Measurements from ENCODE around the gene CYP3A4. TPM values are rescaled to one million over a fixed set of nuclear protein-coding genes. Genes with fewer than 3 reads are reported as not detected.
"Not testable (repeated sequence)": the region's sequence is repeated elsewhere in the genome, so short reads cannot be mapped to it uniquely, and the experiment has no call there.

Gene CYP3A4
- total RNA-seq, 1 donor from 2014 or later = not detected

DNA sequence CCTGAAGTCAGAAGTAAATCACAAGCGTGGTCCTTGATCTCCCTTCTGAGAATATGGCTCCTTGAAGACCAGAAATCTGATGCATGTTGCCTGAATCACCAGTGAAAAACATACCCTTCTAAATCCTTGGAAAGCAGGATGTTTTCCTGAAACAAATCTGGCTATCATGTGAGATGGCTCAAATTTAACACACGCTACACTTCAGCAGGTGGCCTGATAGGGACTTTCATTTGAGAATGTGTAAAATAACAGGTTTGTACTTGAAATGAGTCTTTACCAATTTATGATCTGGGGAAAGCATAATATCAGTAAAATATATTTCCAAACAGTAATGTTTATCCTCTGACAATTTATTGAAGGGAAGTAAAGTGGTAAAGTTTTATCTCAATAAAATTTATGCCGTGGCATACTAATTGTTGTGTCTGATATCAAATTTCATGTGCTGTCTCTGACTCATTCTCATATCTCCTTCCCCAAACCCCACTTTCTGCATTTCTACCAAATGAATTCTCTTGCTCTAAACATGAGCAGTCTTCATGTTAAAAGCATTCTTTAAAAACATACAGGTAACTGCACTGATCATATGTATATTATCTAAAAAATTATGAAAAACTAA is 17.4 kb downstream of the CYP3A4 start:
- no peak for DNase-seq (ENCODE audit: low spot score)
- intact Hi-C loops (cut with DNase I) = no loop called here

DNA sequence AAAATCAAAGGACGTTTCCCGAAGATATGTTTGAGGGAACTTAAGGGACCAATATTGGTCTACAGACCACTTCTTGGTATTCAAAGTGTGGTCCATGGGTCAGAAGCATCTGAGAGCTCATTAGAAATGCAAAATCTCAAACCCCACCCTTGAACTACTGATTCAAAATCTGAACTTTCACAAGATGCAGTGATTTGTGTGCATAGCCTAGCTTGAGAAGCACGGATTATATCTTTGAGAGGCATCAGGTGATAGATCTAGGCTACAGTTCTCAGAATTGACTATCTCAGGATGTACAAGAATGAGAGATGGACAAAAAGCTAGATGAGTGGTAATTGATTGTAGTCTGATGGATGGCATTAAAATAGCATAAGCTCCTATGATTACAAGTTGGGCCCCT is 19.5 kb downstream of the CYP3A4 start:
- intact Hi-C loops (cut with DNase I) = no loop called here

DNA sequence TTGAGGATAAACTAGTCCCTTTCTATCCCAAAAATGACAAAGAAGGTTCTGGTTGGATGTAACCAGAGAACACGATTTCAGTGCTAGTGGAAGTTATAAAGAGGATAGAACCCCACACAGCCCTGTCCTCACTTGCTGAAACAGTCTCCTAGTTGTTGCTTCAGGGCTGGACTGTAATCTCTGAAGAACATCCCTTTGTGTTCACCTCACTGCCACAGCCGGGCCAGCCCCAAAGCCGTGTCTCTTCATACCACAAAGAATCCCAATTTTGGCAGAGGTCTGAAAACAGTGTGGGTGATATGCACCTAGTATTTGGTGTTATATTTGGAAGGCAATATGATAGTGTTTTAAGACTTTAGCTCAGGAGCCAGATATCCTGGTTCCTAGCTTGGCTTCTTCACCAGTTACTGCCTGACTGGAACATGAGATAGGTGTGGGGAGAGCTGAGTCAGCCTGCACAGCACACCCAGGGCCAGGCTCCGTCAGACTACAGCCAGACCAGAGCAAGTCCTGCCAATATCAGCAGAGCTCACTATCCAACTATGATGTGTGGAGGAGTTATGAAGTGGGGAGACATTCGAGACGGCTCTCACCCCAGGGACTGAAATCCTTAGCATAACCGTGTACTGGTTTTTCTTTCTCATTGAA is 21.2 kb downstream of the CYP3A4 start:
- DNase-seq (ENCODE audit: low spot score) = no peak
- intact Hi-C loops (cut with DNase I) = no loop called here

More for the DNA sequence above, 19.5 kb downstream of the CYP3A4 start:
- DNase-seq (ENCODE audit: low spot score) = no peak

DNA sequence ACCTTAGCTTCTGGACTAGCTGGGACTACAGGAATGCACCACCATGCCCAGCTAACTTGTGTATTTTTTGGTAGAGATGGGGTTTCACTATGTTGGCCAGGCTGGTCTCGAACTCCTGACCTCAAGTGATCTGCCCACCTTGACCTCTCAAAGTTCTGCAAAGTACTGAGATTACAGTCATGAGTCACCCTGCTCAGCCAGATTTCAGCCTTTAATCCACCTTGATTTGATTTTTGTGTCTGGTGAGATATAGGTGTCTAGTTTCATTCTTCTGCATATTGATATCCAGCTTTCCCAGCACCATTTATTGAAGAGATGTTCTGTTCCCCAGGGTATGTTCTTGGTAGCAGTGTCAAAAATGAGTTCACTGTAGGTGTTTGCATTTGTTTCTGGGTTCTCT is 28.9 kb downstream of the CYP3A4 start:
- intact Hi-C loops (cut with DNase I) = no loop called here
- no peak for DNase-seq (ENCODE audit: low spot score)

DNA sequence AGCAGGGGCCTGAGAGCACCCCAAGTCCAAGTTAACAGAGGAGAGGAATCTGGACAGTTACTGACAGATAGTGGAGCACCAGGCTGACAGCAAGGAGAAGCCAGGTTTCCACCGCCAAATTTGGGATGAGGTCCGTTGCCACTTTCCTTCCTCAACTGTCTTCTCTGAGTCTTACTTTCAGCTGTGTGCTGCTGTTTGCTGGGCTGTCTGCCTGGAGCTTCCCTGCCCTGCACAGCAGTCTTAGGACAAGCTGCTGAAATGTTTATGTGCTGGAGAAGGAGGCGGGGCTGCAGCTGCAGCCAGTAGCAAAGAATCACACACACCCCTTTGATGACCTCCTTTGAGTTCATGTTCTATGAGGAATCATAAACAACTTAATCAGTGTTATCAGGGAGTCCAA is 31.6 kb downstream of the CYP3A4 start:
- DNase-seq (ENCODE audit: low spot score) = no peak
- intact Hi-C loops (cut with DNase I) = no loop called here

DNA sequence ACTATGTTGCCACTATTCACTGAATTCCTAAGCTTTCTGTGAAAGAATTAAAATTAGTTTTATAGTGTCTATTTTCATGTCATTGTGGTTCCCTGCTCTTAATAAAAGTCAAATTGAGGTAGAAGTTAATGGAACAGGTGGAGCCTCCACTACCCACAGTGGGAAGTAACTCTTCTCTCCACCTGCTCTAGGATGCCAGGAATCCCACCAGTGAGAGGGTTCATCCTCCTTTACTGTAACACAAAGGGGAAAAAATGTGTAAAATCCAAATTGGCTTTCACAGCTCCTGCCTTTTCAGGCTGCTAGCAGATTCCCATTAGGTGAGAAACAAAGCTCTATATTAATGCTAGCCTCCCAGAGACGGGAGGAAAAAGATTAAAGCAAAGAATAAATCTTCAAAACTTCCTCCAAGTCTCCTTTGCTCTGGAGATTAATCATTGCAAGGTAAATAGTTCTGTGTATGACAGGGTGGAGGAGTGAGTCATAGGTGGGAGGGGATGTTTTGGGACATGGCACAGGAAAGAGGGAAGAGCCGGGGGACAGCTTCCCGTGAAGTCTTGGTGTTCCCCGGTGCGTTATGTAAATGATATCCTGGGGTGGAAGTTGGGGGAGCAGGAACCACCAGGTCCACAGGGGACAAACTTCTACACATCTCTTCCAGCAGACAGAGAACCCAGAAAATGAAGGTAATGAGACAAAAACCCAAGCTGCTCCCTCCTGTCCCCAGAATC is 32.5 kb downstream of the CYP3A4 start:
- intact Hi-C loops (cut with DNase I); DNase-seq (ENCODE audit: low spot score): not testable (repeated sequence)

DNA sequence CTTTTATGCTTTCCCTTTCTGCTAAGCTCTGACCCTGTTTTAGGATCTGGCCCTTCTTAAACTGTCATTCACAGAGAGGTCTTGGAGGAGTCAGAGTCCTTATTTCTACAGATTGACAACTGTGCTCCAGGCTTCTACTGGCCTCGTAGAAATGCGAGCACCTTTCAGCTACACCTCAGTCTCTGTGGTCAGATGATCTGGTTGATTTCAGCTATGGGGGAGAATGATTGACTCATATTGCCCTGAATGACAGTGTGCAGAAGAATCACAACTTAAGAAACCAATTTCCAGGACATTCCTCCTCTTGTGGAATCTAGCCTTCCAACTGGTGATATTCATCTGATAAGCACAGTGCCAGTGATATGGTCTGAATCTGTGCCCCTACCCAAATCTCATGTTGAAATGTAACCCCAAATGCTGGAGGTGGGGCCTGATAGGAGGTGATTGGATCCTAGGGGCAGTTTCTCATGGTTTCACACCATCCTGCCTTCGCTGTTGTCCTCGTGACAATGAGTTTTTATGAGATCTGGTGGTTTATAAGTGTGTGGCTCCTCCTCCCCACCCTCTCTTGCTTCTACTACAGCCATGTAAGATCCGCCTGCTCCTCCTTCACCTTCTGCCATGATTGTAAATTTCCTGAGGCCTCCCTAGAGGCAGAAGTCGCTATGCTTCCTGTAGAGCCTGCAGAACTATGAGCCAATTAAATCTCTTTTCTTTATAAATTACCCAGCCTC is 35.0 kb downstream of the CYP3A4 start:
- intact Hi-C loops (cut with DNase I) = no loop called here
- DNase-seq (ENCODE audit: low spot score) = no peak

DNA sequence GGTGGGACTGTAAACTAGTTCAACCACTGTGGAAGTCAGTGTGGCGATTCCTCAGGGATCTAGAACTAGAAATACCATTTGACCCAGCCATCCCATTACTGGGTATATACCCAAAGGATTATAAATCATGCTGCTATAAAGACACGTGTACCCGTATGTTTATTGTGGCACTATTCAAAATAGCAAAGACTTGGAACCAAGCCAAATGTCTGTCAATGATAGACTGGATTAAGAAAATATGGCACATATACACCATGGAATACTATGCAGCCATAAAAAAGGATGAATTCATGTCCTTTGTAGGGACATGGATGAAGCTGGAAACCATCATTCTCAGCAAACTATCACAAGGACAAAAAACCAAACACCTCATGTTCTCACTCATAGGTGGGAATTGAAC is 37.1 kb downstream of the CYP3A4 start:
- DNase-seq (ENCODE audit: low spot score); intact Hi-C loops (cut with DNase I): not testable (repeated sequence)

DNA sequence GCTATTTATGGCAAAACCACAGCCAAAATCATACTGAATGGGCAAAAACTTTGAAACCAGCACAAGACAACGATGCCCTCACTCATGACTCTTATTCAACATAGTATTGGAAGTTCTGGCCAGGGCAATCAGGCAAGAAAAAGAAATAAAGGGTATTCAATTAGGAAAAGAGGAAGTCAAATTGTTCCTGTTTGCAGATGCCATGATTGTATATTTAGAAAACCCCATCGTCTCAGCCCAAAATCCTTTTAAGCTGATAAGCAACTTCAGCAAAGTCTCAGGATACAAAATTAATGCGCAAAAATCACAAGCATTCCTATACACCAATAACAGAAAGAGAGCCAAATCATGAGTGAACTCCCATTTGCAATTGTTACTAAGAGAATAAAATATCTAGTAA is 38.6 kb downstream of the CYP3A4 start:
- intact Hi-C loops (cut with DNase I); DNase-seq (ENCODE audit: low spot score): not testable (repeated sequence)

DNA sequence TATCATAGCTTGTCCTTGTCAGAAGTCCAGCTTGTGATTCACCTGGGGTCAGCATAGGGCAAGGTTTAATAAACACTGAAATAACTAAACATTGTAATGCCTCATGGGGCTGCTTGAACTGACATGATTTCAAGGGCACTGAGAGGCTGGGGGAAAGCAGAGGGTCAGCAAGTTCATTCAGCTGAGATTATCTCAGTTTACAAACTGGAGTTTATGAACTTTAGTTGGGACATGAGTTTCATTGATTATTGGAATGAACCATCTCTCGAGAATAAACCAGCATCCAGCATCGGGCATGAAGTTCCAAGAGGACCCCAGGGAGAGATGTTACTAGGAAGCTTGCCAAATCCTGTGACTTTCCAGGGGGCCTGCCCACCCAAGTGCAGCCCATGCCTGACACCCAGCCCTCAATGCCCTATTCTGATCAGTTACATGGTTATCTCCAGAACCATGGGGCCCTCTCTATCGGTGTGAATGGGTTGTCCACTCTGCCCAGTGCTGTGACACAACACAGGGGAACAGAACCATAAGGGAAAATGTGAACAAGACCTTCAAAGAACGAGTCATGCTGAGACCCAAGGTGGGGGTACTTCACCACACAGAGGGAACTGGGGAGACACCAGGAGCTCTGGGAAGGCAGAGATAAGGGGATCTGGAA is 41.1 kb downstream of the CYP3A4 start:
- intact Hi-C loops (cut with DNase I) = no loop called here
- DNase-seq (ENCODE audit: low spot score) = no peak

DNA sequence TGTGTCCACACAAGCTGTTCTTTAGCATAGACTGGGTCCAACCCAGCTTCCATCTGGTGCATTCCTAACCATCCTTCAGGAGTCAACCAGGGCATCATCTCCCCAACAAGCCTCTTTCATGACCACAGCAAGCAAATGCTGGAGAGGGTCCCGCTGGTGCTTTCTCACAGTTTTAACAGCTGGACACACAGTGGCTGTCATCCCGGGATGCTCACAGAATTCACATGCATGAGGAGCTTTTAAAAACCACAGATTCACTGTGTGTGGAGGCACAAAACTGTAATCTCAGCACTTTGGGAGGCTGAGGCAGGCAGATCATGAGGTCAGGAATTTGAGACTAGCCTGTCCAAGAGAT is 42.6 kb downstream of the CYP3A4 start:
- no peak for DNase-seq (ENCODE audit: low spot score)
- intact Hi-C loops (cut with DNase I) = no loop called here

DNA sequence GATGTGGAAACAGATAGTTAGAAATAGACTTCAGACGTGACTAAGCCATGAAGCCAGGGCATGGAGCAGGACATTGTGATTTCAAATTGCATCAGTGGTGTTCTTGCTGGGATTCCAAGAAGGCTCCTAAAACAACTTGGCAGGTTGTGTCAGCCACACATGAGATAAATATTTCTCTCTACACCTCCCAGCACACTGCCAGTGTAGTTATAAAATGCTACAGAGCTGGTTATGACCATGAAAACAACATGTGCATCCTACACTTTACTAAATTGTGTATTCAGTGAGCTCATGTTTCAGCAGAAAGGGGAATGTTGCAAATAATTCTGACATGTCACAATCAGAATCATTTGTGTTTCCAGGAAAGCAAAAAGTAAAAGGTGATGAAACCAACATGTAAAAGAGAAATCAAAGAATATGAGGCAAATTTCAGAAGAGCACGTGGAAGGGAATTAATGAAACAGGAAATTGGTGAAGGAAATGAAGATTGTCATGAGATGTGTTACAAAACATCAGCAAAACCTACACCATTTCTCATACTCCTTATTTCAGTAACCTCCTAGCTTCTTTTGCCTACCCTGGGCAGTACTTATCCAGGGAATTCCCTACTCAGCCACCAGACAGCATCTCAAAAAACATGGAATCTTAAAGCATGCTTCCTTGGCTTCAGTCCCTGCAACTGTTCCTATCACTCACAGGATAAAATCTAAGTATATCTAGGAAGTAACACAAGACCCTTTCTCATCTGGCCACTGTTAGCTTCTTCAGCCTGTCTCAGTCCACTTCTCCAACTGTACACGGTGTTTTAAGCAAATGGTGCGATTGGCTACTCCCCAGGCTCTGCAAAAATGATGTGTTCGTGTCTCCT is 43.2 kb downstream of the CYP3A4 start:
- no peak for DNase-seq (ENCODE audit: low spot score)
- intact Hi-C loops (cut with DNase I) = no loop called here

DNA sequence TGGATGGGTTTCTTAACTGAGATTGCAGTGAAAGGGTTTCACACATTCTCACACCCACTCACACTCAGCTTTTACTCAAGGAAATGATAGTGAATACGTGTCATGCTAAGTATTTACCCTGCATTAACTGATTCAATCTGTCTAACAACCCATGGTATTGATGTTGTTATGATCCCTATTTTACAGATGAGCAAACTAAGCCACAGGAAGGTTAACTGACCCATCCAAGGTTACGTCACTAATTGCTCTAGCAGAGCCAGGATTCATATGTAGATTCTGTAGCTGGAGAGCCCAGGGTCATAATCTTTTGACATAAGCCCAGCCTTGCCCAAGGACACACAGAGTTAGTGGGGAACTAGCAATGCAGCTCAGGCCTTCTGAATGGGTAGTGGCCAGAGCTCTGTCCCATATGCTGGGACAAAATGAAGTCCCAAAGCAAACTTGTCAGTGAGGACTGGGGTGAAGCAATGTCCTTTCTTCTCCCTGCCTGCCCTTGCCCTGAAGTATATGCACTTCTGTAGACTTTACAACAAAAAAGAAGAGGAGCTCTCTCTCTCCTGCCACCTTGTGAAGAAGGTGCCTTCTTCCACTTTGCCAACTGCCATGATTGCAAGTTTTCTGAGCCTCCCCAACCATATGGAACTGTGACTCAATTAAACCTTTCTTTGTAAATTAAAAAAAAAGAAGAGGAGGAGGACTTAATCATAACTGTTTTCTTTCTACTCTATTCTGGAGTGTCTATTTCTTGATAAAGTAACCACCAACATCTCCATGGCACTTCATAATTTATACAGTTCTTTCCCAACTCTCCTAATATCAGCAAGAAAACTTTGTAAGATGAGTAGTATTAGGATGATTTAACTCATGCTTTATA is 44.0 kb downstream of the CYP3A4 start:
- intact Hi-C loops (cut with DNase I) = no loop called here
- DNase-seq (ENCODE audit: low spot score) = no peak

DNA sequence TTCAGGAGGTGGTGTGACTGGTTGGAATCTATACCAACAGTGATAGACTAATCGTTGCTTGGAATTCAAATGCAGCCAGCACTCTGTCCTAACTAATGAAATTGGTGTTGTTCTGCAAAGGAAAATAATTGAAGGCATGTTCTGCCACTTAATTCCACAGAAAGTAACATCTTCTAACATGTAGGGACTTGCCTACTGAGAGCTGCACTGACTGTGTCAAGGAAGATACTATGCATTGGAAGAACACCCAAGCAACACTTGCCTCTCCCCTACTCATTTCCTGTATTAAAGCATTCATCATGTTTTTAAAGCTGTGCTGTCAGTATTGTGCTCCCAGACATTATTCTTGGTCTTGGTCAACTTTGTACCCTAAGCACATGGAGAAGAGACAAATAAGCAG is 46.3 kb downstream of the CYP3A4 start:
- intact Hi-C loops (cut with DNase I) = no loop called here

DNA sequence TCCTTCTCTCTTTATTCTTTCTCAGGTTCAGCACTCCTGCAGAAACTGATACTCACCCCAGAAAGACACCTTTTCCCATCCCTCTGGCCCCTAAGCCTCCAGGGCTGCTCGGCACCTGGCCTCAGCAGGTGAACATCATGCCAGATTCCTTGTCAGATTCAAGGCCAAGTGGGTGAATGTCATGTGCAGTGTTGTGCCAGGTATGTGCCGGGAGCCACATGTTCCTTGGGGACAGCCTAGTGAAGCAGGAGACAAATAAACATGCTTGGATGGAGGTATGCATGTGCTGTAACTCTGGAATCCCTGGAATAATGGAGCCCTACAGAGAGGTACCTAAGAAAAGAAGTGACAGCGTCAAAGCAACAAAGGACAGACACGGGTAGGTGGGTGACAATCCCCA is 47.3 kb downstream of the CYP3A4 start:
- intact Hi-C loops (cut with DNase I) = not testable (repeated sequence)

More for the DNA sequence above, 46.3 kb downstream of the CYP3A4 start:
- DNase-seq (ENCODE audit: low spot score) = no peak

DNA sequence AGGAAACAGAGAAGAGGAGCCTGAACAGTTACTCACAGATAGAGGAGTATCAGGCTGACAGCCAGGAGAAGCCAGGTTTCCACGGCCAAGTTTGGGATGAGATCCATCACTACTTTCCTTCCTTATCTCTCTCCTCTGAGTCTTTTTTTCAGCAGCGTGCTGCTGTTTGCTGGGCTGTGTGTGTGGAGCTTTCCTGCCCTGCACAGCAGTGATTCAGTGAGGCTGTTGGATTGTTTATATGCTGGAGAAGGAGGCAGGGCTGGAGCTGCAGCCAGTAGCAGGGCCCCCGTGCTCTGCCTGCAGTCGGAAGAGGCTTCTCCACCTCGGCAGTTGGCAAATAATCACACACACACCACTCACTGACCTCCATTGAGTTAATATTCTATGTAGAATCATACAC is 49.0 kb downstream of the CYP3A4 start, which contains the start of gene CYP3A7:
CYP3A7 (minus strand) TSS at position 210 of the 400 bp plus-strand sequence; CDS start at position 107, 103 bp downstream.
- intact Hi-C loops (cut with DNase I) = no loop called here
- no peak for DNase-seq (ENCODE audit: low spot score)

More for the DNA sequence above, 47.3 kb downstream of the CYP3A4 start:
- DNase-seq (ENCODE audit: low spot score) = not testable (repeated sequence)

DNA sequence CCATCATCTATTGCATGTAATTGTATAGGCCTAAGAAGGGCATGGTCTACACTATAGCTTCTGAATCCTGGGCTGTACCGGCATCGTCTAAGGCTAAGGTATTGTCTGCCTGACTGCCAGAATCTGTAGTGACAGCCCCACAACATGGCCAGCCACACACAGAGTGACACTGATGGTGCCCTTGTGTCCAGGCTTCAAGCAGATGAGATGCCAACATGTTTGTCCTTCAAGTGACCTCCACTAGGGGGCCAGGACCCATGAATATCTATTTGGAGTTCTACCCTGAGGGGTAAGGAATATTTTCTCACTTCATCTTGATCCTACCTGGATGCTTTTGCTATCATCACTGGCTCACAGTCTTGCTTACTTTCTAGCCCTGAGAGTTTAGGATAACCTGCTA is 50.5 kb downstream of the CYP3A4 start:
- intact Hi-C loops (cut with DNase I) = no loop called here
- DNase-seq (ENCODE audit: low spot score) = no peak

DNA sequence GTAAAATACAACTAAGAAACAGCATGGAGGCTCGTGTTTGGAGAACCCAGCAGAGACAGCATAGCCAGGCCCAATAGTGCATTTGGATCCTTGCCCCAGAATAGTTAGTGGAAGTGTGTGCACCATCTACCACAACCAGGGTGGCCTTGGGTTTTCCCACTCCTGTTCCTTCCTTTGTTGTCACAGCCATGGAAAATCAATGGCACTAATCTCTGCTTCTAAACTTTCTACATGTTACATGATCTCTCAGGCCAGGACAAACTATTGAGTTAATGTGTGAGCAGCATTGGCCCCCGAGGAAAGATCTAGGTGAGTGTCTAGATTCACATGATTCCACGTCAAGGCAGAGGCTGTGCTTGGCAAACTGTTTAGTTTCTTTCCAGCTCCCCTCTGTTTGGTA is 51.0 kb downstream of the CYP3A4 start:
- intact Hi-C loops (cut with DNase I) = no loop called here
- DNase-seq (ENCODE audit: low spot score) = no peak
